ENCODE results near the gene BCL10. TPM values are rescaled to one million over a fixed set of nuclear protein-coding genes. Genes with fewer than 3 reads are reported as not detected.

The BCL10 gene
- total RNA-seq, 1 experiment from 2014 or later, result 26.1 TPM

DNA sequence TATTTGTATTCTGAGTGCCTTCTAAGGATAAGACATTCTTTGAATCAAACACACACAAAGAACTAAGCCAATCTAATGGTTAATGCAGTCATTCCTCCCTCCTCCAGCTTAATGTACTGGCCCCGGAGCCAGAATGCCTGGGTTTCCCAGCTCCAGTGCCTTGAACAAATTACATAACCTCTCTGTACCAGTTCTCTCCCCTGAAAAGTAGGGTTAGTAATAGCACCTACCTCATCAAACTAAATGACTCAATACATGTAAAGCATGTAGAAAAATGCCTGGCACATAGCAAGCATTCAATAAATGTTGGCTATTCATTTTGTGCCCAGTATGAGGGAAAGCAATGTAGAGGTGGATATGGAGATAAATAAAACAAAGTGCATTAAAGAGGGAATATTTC is 31.0 kb downstream of the BCL10 start:
- Histone ChIP-seq H3K79me2 (ENCODE audit: insufficient read depth, low read length) (no peaks in the 10 kb centered on the region), H3K27ac (ENCODE audit: insufficient read length, low read depth, low read length) (no peak overlapping the region), H4K8ac (replicated peaks; ENCODE audit: insufficient read length, low read depth, low read length) (no peak overlapping the region), H4K91ac (ENCODE audit: insufficient read length, low read depth, low read length) (no peak overlapping the region), H2BK12ac (ENCODE audit: insufficient read length, low read depth, low read length) (no peak overlapping the region), H3K79me1 (ENCODE audit: insufficient read depth, low read depth, low read length, poor library complexity, severe bottlenecking) (no peaks in the 10 kb centered on the region), H4K5ac (ENCODE audit: insufficient read length, low read depth, low read length) (no peak overlapping the region), H2AK5ac (ENCODE audit: insufficient read length, low read length) (no peak overlapping the region), H3T11ph (ENCODE audit: low read length) (no peak overlapping the region), H3K18ac (ENCODE audit: insufficient read length, low read depth, low read length) (no peak overlapping the region), H3K23ac (ENCODE audit: insufficient read length, low read depth, low read length) (no peak overlapping the region), H3K4me2 (ENCODE audit: insufficient read depth, insufficient read length, low read length) (no peak overlapping the region), H3K56ac (ENCODE audit: insufficient read length, low read depth, low read length) (no peak overlapping the region), H3K4ac (ENCODE audit: low read depth, low read length) (no peak overlapping the region), H2BK15ac (ENCODE audit: low read depth, low read length) (no peak overlapping the region), H2BK5ac (ENCODE audit: insufficient read length, low read length) (no peak overlapping the region), H2AFZ (ENCODE audit: low read length) (no peak overlapping the region), H3K23me2 (ENCODE audit: insufficient read length, low read depth, low read length, poor library complexity, severe bottlenecking) (no peaks in the 10 kb centered on the region), H3K14ac (ENCODE audit: insufficient read depth, low read length) (no peak overlapping the region), H2BK20ac (ENCODE audit: low read depth, low read length, poor library complexity, severe bottlenecking) (no peak overlapping the region), H3K27me3 (ENCODE audit: insufficient read depth, low read length) (no peaks in the 10 kb centered on the region), H4K20me1 (ENCODE audit: control insufficient read depth, insufficient read depth, insufficient read length) (no peaks in the 10 kb centered on the region), H3K9me3 (ENCODE audit: control insufficient read depth, low read depth, low read length) (no peaks in the 10 kb centered on the region), H3K4me1 (ENCODE audit: insufficient read depth, low read length) (no peaks in the 10 kb centered on the region; the same call in 1 of the 2 replicates), H3K9ac (ENCODE audit: extremely low read depth, insufficient read length, low read length) (no peak overlapping the region), H2BK120ac (ENCODE audit: low read depth, low read length, poor library complexity, severe bottlenecking) (no peak overlapping the region)
- H3K27me3 Mint-ChIP-seq (ENCODE audit: low read depth), result no peaks in the 10 kb centered on the region
- H3K9me3 Mint-ChIP-seq, result peaks cover 15 to 17% of the 10 kb centered on the region in 2 experiments
- WGBS (ENCODE audit: extremely low coverage, insufficient read length, low lambda C conversion rate), result no CpG with 5 or more reads among the region's 1 CpG
- peaks cover 18 to 20% of the 10 kb centered on the region in 2 experiments for H3K4me1 Mint-ChIP-seq
- TF ChIP-seq, protein P1, sequence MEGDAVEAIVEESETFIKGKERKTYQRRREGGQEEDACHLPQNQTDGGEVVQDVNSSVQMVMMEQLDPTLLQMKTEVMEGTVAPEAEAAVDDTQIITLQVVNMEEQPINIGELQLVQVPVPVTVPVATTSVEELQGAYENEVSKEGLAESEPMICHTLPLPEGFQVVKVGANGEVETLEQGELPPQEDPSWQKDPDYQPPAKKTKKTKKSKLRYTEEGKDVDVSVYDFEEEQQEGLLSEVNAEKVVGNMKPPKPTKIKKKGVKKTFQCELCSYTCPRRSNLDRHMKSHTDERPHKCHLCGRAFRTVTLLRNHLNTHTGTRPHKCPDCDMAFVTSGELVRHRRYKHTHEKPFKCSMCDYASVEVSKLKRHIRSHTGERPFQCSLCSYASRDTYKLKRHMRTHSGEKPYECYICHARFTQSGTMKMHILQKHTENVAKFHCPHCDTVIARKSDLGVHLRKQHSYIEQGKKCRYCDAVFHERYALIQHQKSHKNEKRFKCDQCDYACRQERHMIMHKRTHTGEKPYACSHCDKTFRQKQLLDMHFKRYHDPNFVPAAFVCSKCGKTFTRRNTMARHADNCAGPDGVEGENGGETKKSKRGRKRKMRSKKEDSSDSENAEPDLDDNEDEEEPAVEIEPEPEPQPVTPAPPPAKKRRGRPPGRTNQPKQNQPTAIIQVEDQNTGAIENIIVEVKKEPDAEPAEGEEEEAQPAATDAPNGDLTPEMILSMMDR (conservative IDR thresholded peaks at IDR 0.05), result no peak
- no peak for DNase-seq
- peaks cover 14 to 22% (median 17%) of the 10 kb centered on the region in 3 experiments for H3K36me3 Mint-ChIP-seq (ENCODE audit: insufficient read depth in 1 of 3, low read depth in 3 of 3)
- H3K4me3 Mint-ChIP-seq, result no peak overlapping the region
- no peak overlapping the region; a peak in 1 of 7 replicates for H3K27ac Mint-ChIP-seq

Data from H9 (cell line).